Muscle of back (tissue), 11 donors: ENCODE data around the gene RABL6. TPM values are rescaled to one million over a fixed set of nuclear protein-coding genes. Genes with fewer than 3 reads are reported as not detected.
"Not testable (repeated sequence)": the region's sequence is repeated elsewhere in the genome, so short reads cannot be mapped to it uniquely, and the experiment has no call there.

Experiments
- DNase-seq, 3 donors: peaks; one replicate each; pipeline versions ENCODE4 v3.0.0 to v3.0.0-alpha.2; 2013
- polyA plus RNA-seq, 10 donors: library from polyadenylated mRNA; unstranded; fragments of 120-200 nt; gene quantifications; one replicate each; pipeline ENCODE4 v1.2.1, GENCODE V29; 2013; ENCODE audit not compliant: insufficient read length in 10 of 10

Gene RABL6
- polyA plus RNA-seq, 10 donors = 41.0 to 59.7 (median 50.7) TPM

GRCh38 chr9:136833381-136834048 is 25.8 kb downstream of the RABL6 start:
- not testable (repeated sequence) for DNase-seq

DNA sequence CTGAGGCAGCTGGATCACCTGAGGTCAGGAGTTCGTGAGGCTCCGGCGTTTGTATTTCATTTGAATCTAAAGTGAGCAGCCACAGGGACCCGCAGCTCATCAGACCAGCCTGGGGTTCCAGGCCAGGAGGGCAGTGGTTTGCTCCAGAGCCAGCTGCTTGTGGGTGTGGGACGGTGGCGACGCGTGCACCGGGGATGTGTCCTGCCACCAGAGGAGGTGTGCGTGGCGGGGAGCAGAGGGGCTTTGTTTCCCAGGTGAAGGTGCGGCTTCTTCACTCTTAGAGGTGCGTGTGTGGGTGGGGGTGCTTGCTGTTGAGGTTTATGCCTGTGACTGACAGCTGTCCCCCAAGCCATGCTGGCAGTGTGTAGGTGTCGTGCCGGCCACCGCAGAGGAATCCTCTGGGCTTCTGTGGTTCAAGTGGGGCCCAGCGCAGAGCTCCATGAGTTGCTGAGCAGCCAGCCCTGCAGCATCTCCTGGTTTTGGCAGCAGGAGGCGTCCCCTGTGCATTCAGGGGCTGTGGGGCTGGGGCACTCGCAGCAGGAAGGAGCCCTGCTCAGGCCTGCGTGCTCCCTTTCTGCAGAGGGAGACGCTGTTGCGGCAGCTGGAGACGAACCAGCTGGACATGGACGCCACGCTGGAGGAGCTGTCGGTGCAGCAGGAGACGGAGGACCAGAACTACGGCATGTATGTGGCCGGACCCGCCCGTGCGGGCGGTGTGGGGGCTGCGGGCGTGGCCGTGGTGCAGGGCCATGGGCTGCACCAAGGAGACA is 27.6 kb downstream of the RABL6 start:
- no peak for DNase-seq

GRCh38 chr9:136835932-136836904 is 28.5 kb downstream of the RABL6 start:
- peak in 1 of 3 donors; percentile 26 for DNase-seq

GRCh38 chr9:136837146-136837855 is 29.6 kb downstream of the RABL6 start:
- DNase-seq = no peak

- not testable (repeated sequence) for DNase-seq
Measured at GRCh38 chr9:136837856-136838277, 30.1 kb downstream of the RABL6 start.

GRCh38 chr9:136838314-136839228 is 30.8 kb downstream of the RABL6 start:
- DNase-seq = no peak

- no peak for DNase-seq
Measured at GRCh38 chr9:136839229-136840139, 31.7 kb downstream of the RABL6 start.

DNA sequence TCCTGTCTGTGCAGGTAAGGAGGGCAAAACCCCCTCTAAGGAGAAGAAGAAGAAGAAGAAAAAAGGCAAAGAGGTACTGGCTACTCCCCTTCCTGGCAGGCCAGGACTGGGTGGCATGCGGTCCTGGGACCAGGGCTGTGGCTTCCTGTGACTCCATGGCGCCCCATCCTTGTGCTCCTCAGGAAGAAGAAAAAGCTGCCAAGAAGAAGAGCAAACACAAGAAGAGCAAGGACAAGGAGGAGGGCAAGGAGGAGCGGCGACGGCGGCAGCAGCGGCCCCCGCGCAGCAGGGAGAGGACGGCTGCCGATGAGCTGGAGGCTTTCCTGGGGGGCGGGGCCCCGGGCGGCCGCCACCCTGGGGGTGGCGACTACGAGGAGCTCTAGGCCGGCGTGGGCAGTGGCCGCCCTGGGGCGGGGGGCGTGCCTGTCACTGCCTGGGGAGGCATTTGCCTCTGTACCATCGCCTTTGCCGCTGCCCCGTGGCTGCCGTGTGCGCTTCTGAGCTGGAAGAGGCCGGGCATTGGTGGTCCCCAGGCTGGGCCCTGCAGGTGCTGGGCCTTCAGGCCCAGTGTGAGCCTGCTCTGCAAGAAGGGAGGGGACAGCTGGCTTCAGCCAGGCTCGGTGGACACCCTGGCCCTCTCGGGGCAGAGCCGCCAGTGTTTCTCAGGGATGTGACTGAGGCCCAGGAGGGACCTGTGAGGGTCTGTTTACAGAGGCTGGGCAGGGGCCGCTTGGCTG is 32.6 kb downstream of the RABL6 start:
- peak in 1 of 3 donors; percentile 42 for DNase-seq

GRCh38 chr9:136840877-136841645 is 33.3 kb downstream of the RABL6 start:
- DNase-seq = peak in 2 of 3 donors; percentile 33 to 75

DNA sequence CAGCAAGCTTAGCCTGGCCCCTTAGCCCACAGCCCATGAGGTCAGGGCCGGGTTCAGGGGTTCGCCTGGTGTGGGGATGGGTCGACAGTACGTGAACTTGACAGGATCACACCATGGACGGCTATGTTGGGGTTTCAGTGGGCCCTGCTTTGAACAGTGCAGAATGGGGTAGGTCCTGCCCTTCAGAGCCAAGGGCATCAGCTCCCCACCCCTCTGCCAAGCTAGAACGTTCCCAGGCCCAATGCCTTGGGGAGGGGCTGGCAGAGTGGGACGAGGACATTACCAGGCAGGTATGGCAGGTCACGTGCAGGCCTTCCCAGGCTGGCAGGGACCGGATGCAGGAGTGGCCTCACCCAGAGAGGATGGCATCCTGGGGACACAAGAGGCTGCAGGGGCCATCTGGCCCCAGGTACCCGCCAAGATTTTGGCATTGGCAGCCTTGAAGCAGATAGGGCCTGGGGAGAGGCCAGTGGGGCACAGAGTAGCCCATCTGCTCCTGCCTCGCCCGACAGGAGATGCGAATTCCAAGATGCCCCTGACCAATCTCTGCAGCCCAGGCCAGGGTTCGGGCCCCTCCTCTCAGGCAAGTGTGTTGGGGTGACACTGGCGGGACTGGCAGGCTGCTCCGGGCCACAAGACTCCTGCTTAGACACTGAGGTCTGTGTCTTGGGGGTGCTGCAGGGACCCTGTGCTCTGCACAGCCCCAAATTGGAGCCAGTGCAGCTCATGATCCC is 34.1 kb downstream of the RABL6 start:
- DNase-seq = peak in 1 of 3 donors; percentile 27

- peak; percentile 59 to 93 (median 81) for DNase-seq
Measured at GRCh38 chr9:136842380-136842948, 34.7 kb downstream of the RABL6 start, which contains the start of gene AJM1. AJM1 (plus strand) TSS chr9:136842478; CDS start chr9:136844415, 1,937 bp downstream.

GRCh38 chr9:136843159-136843800 is 35.5 kb downstream of the RABL6 start:
- peak in 1 of 3 donors; percentile 30 for DNase-seq

DNA sequence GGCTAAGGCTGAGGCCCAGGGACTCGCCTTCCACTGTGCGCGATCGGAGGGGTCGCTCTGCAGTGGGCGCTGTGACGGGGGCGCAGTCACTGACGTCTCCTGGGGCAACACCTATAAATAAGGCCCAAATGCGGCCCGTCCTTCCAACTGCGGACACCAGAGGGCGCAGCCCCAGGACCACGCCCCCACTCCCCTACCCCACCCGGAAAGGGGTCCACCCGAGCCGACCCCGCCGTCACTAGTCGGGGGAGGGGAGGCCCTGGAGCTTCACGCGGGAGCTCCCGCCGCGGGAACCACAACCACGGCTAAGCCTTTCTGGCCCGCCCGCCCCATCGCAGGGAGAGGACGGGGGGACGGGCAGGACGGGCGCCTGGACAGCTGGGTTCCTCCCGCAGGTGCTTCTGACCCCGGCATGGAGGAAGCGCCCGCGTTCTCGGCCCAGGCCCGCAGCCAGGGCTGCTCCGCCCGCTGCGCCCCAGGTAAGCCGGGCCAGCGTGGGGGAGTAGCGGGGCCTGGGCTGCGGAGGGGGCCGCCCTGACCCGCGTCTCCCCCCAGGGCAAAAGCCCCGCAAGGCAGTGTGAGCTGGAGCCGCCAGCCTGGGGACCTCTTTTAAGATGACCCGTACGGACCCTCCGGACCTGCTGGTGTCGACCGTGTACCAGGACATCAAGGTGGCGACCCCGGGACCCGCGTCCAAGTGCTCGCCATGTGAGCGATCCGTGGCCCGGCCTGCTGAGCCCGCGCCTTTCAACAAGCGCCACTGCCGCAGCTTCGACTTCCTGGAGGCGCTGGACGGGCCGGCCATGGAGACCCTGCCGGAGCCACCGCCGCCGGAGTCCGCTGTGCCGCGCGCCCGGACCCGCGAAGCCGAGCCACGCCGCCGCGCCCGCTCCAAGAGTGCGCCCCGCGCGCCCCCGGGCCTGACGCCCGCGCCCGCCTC is 36.3 kb downstream of the RABL6 start:
- peak in 1 of 3 donors; percentile 51 for DNase-seq

- DNase-seq = peak in 1 of 3 donors; percentile 23
Measured at GRCh38 chr9:136844761-136845464, 37.2 kb downstream of the RABL6 start.
